GM15510 (cell line): ENCODE measurements around the gene ZNF181.
A peak's percentile ranks its signal among the peaks of the same experiment; 100 is the strongest.

ENCODE experiments used
- POLR2A ChIP-seq: IDR thresholded peaks from 3 replicates; pipeline ENCODE4 v1.6.1; 2011; ENCODE audit warnings: borderline replicate concordance; ENCODE audit not compliant: insufficient read length; ENCODE audit errors: extremely low read depth

Gene ZNF181

GRCh38 chr19:34732612-34733211 is 1.3 kb upstream of the ZNF181 start:
- TF ChIP-seq POLR2A, result no peak

GRCh38 chr19:34733266-34733745 is 737 bp upstream of the ZNF181 start:
- no peak for TF ChIP-seq POLR2A

- TF ChIP-seq POLR2A, result no peak
Observed at GRCh38 chr19:34734537-34735103, 577 bp downstream of the ZNF181 start.

GRCh38 chr19:34744896-34745690 is 11.1 kb downstream of the ZNF181 start:
- no peak for TF ChIP-seq POLR2A

- no peak for TF ChIP-seq POLR2A
Observed at GRCh38 chr19:34757441-34757840, 23.4 kb downstream of the ZNF181 start.

DNA sequence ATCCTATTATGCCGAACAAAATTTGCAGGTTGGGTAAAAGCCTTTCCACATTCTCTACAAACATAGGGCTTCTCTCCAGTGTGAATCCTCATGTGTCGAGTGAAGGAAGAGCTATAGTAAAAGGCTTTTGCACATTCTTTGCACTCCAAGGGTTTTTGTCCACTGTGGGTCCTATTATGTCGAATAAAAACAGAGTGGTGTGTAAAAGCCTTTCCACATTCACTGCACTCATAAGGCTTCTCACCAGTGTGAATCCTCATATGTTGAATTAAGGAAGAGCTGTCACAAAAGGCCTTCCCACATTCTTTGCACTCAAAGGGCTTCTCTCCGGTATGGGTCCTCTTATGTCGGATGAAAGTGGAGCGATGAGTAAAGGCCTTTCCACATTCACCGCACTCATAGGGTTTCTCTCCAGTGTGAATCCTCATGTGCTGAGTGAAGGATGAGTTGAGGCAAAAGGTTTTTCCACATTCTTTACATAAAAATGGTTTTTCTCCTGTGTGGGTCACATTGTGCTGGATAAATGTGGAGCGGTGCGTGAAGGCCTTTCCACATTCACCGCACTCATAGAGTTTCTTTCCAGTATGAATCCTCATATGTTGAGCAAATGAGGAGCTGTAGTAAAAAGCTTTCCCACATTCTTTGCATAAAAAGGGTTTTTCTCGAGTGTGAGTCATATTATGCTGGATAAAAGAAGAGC is 25.3 kb downstream of the ZNF181 start:
- TF ChIP-seq POLR2A, result no peak

GRCh38 chr19:34766386-34766785 is 32.3 kb downstream of the ZNF181 start:
- no peak for TF ChIP-seq POLR2A

- no peak for TF ChIP-seq POLR2A
Observed at GRCh38 chr19:34767951-34768350, 33.9 kb downstream of the ZNF181 start.

GRCh38 chr19:34772697-34773554 is 38.9 kb downstream of the ZNF181 start, which contains the start of gene ZNF599:
ZNF599 (minus strand) TSS chr19:34773215; CDS start chr19:34772841, 374 bp downstream.
- TF ChIP-seq POLR2A, result peak; percentile 65

- TF ChIP-seq POLR2A, result no peak
Observed at GRCh38 chr19:34773555-34773864, 39.5 kb downstream of the ZNF181 start.

GRCh38 chr19:34774857-34775256 is 40.8 kb downstream of the ZNF181 start:
- no peak for TF ChIP-seq POLR2A

DNA sequence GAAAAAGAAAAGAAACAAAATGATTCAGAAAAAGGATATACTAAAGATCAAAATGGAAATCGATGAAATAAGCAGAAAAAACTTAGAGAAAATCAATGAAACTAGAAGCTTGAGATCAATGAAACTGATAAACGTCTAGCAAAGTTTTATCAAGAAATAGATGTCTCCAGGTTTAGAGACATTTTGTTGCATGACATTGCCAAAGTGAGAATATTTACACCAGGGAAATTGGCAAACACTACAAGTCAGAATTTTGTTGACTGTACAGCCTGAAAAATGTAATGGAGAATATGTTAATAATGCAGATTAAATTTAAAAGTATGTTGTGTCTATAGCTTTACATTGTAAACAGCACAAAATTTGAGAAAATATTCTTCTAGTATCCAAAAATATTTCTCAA is 44.3 kb downstream of the ZNF181 start:
- TF ChIP-seq POLR2A, result no peak

- TF ChIP-seq POLR2A, result no peak
Observed at GRCh38 chr19:34779652-34780051, 45.6 kb downstream of the ZNF181 start.

- TF ChIP-seq POLR2A, result no peak
Observed at GRCh38 chr19:34786236-34786635, 52.2 kb downstream of the ZNF181 start.
